Measurements from ENCODE around the gene CTXND1.

CTXND1 gene

DNA sequence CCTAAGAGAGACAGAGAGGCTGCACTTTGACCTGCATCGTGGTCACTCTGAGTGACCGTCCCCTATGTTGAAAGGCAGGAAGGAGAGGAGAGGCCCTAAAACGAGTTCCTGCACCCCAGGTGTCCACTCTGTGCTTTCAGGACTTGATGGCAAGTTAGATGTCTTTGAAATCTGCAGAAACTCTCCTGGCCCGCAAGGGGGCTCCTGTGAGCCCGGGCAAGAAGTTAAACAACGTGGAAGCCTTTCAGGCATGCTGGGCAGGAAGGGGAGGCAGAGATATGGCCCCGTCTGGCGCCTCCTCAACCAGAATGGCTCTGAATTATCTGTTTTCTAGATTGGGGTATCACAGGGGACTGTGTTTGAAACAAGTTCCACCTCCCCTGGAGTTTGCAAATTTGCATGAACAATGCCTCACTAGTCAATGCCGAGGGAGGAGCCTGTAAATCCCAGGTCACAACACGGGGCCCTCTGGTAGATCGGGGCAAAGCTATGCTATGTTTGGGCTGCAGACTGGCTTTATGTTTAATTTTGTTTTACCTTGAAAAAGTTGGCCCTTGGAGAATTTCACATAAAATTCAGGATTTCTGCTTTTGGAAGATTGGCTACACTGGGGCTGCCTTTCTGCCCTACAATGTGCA, 9.8 kb downstream of the CTXND1 start:
- Histone ChIP-seq H3K36me3 (ENCODE audit: insufficient read depth, low read length) (no peaks in the 10 kb centered on the region), H3K9ac (ENCODE audit: low read depth, low read length) (no peak overlapping the region), H3K9me3 (ENCODE audit: control insufficient read depth, insufficient read depth, low read length) (no peaks in the 10 kb centered on the region), H3K4me1 (ENCODE audit: insufficient read depth, low read length) (no peaks in the 10 kb centered on the region)

DNA sequence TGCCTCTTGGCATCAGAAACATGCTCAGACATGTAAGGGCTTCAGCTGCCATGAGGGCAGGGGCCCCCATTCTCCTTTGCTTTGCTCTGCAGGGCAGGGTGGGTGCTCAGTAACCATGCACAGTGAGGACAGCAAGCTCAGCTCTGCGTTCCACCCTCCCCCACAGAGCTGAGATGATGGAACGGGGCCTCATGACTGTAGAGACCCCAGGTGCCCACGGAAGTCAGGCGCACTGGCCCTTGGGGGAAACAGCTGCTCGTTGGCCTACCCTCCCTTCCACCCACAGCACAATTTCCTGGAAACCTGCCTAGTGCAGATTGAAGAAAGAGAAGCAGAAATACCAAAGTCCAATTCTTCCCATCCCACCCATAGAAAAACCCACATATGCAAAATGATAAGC, 10.5 kb downstream of the CTXND1 start:
- H3K36me3 ChIP-seq (ENCODE audit: insufficient read depth, low read length) = no peaks in the 10 kb centered on the region
- no peaks in the 10 kb centered on the region for H3K4me1 ChIP-seq (ENCODE audit: insufficient read depth, low read length)
- H3K9ac ChIP-seq (ENCODE audit: low read depth, low read length) = no peak overlapping the region
- H3K9me3 ChIP-seq (ENCODE audit: control insufficient read depth, insufficient read depth, low read length) = no peaks in the 10 kb centered on the region

DNA sequence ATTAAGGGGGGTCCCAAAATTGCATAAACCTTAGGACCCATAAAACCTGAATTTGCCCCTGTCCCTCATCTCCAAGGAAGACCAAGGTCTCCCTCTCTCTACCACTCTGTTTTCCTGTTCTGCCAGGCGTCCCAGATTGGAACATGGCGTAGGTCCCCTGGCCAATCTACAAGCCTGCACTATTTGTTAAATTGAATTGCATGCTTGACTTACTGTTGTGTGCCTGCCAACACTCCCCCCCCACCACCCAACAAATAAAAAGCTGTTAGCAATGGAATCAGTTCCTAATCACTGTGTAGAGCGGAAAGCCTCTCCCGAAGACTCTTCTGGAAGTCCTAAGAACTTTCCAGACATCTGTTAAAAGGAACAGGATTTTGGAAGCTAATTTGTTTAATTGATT, 11.7 kb downstream of the CTXND1 start:
- Histone ChIP-seq H3K4me1 (ENCODE audit: insufficient read depth, low read length) (no peaks in the 10 kb centered on the region), H3K36me3 (ENCODE audit: insufficient read depth, low read length) (no peaks in the 10 kb centered on the region), H3K9ac (ENCODE audit: low read depth, low read length) (no peak overlapping the region), H3K9me3 (ENCODE audit: control insufficient read depth, insufficient read depth, low read length) (no peaks in the 10 kb centered on the region)

DNA sequence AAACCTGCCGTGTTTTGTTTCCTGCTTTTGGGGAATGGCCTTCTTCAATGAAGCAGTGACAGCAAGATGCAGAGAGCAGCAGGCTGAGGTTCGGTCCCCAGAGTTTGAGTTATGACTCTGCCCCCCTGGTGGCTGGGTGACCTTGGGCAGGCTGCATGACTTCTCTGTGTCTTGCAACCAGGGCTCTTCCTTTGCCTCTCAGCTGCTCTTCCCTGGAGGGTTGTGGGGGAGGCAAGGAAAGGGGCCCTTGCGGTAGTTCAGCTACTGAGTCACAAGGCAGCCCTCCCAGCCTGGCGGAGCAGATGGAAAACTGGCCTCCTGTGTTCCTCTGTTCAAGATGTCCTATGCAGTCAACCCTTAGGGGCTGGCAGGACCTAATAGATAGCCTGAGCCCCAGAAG, 17.1 kb downstream of the CTXND1 start:
- Histone ChIP-seq H3K9ac (ENCODE audit: low read depth, low read length) (no peak overlapping the region), H3K9me3 (ENCODE audit: control insufficient read depth, insufficient read depth, low read length) (no peaks in the 10 kb centered on the region), H3K36me3 (ENCODE audit: insufficient read depth, low read length) (no peaks in the 10 kb centered on the region), H3K4me1 (ENCODE audit: insufficient read depth, low read length) (no peaks in the 10 kb centered on the region)

DNA sequence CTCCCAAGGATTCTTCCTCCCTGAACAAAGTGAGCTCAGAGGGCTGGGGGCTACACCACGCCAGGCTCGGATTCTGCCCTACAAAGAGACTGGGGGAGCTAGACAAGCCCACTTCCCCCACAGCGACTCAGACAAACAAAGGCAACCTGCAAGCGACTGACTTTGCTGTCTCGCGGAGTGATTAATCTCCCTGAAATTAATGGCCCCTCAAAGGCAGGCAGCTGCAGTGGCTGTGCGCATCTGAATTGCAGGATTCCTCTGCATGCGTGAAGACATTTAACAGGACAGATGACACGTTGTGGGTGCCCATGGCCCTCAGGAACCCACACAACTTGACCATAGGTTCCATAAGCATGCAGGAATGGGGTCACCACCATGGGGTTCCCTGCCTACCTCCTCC, 18.4 kb downstream of the CTXND1 start:
- Histone ChIP-seq H3K9ac (ENCODE audit: low read depth, low read length) (no peak overlapping the region), H3K36me3 (ENCODE audit: insufficient read depth, low read length) (no peaks in the 10 kb centered on the region), H3K4me1 (ENCODE audit: insufficient read depth, low read length) (no peaks in the 10 kb centered on the region), H3K9me3 (ENCODE audit: control insufficient read depth, insufficient read depth, low read length) (no peaks in the 10 kb centered on the region)

DNA sequence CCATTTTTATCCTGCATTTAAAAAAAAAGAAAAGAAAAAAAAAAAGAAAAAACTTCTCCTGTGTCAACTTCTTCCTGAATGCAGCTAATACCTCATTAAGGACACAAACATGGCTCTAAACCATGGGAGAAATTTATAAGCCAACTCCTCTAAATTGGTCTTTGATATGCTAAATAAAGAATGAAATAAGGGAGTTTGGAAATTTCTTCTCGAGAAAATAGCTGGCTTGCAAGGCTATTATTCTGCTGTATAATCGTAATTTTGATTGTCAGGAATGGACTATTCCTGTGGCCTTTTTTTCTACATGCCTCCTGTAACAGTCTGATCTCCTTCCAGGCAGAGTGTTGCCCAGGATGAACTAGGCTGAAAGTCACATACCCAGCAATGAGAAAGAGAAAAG, 20.6 kb downstream of the CTXND1 start:
- no peaks in the 10 kb centered on the region for H3K9me3 ChIP-seq (ENCODE audit: control insufficient read depth, insufficient read depth, low read length)
- H3K36me3 ChIP-seq (ENCODE audit: insufficient read depth, low read length) = no peaks in the 10 kb centered on the region
- H3K9ac ChIP-seq (ENCODE audit: low read depth, low read length) = no peak overlapping the region
- H3K4me1 ChIP-seq (ENCODE audit: insufficient read depth, low read length) = no peaks in the 10 kb centered on the region

DNA sequence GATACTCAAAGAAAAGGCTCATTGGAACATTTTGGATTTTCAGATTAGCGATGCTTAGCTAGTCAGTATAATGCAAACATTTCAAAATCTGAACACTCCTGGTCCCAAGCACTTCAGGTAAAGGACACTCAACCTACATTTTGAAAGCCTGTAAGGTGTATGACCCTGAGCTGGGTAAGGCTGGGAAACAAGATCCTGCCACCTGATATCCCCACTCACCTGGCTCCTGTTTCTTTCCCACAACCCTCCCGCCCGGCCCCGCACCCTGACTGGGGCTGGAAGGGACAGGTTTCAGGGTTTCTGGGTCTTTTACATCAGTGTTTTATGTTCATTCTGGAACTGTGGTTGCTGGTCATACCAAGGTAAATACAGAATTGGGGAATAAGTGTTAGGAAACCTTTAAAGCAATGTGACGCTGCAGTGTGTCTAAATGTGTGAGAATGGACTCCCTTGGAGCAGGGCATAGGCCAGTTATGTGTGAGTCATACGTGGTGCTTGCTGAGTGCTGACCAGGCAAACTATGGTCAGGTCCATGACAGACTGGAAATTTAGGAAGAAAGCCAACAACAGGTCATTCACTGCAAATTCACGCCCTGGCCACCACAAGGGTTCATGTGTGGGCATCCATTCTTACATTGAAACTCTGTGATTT, 22.9 kb downstream of the CTXND1 start:
- Histone ChIP-seq H3K9ac (ENCODE audit: low read depth, low read length) (no peak overlapping the region), H3K9me3 (ENCODE audit: control insufficient read depth, insufficient read depth, low read length) (no peaks in the 10 kb centered on the region), H3K4me1 (ENCODE audit: insufficient read depth, low read length) (no peaks in the 10 kb centered on the region), H3K36me3 (ENCODE audit: insufficient read depth, low read length) (no peaks in the 10 kb centered on the region)

DNA sequence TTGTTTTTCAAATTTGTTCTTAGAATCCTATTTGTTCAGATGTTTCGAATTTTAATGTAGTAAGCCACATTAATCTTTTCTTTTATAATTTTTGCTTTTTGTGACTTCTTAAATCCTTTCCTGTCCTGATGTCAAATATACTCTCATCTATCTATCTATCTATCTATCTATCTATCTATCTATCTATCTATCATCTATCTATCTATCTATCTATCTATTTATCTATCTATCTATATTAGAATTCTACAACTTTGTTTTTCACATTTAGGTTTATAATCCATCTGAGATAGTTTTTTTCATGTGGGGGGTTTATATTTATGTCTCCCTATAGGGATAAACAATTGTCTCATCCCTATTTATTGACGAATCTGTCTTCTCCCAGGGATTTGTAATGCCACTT, 32.1 kb downstream of the CTXND1 start:
- H3K36me3 ChIP-seq (ENCODE audit: insufficient read depth, low read length) = no peaks in the 10 kb centered on the region
- no peaks in the 10 kb centered on the region for H3K9me3 ChIP-seq (ENCODE audit: control insufficient read depth, insufficient read depth, low read length)
- no peaks in the 10 kb centered on the region for H3K4me1 ChIP-seq (ENCODE audit: insufficient read depth, low read length)
- H3K9ac ChIP-seq (ENCODE audit: low read depth, low read length) = no peak overlapping the region

DNA sequence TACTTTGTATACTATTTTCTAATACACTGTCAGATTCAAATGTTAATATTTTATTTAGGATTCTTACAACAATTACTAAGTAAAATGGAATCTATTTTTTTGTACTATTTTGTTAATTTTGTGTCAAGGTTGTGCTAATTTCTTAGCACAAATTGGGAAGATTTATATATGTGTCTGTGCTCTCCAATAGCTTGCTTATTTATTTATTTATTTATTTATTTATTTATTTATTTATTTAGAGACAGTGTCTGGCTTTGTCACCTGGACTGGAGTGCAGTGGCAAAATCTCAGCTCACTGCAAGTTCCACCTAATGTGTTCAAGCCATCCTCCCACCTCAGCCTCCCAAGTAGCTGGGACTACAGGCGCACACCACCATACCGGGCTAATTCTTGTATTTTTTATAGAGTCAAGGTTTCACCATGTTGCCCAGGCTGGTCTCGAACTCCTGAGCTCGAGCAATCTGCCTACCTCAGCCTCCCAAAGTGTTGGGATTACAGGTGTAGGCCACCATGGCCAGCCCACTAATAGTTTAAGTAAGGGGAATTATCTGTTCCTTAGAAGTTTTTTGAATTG, 34.6 kb downstream of the CTXND1 start:
- H3K9ac ChIP-seq (ENCODE audit: low read depth, low read length) = no peak overlapping the region
- H3K4me1 ChIP-seq (ENCODE audit: insufficient read depth, low read length) = no peaks in the 10 kb centered on the region
- H3K36me3 ChIP-seq (ENCODE audit: insufficient read depth, low read length) = no peaks in the 10 kb centered on the region
- no peaks in the 10 kb centered on the region for H3K9me3 ChIP-seq (ENCODE audit: control insufficient read depth, insufficient read depth, low read length)

DNA sequence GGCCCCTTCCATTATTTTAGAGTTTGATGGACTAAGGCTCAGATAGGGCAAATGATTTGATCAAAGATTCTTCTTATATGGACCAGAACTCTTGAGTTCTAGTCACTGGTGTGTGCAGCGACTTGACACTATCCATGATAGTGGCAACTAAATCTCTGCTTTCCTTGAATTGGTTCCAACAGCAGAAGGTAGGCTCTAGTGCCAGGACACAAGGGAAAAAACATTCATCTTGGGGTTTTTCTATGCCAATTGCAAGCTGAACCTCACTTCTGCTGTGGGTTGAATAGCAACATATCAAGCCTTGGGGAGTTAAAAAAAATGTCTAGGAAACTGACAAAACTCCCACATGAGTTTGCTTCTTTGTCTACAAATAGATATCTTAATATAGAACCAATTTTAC, 35.1 kb downstream of the CTXND1 start:
- H3K9me3 ChIP-seq (ENCODE audit: control insufficient read depth, insufficient read depth, low read length) = no peaks in the 10 kb centered on the region
- no peak overlapping the region for H3K9ac ChIP-seq (ENCODE audit: low read depth, low read length)
- H3K4me1 ChIP-seq (ENCODE audit: insufficient read depth, low read length) = no peaks in the 10 kb centered on the region
- no peaks in the 10 kb centered on the region for H3K36me3 ChIP-seq (ENCODE audit: insufficient read depth, low read length)

DNA sequence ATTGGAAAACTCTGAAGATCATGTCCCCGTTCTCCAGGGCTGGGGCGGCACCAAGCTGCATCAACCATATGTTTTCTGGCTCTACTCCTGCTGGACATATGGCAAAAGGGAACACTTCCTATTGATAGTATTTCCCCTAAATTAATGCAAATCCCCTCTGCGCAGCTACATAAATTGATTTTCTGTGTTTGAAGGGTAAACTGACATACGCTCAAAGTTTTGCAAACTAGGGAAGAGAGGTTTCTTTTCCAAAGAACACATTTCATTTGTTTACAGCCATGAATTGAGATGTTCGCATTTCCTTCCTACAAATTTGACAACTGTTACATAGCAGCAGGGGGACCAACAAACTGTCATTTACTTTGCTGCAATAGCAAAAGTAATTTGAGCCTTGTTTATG, 35.9 kb downstream of the CTXND1 start:
- Histone ChIP-seq H3K9ac (ENCODE audit: low read depth, low read length) (no peak overlapping the region), H3K9me3 (ENCODE audit: control insufficient read depth, insufficient read depth, low read length) (no peaks in the 10 kb centered on the region), H3K4me1 (ENCODE audit: insufficient read depth, low read length) (no peaks in the 10 kb centered on the region), H3K36me3 (ENCODE audit: insufficient read depth, low read length) (no peaks in the 10 kb centered on the region)

DNA sequence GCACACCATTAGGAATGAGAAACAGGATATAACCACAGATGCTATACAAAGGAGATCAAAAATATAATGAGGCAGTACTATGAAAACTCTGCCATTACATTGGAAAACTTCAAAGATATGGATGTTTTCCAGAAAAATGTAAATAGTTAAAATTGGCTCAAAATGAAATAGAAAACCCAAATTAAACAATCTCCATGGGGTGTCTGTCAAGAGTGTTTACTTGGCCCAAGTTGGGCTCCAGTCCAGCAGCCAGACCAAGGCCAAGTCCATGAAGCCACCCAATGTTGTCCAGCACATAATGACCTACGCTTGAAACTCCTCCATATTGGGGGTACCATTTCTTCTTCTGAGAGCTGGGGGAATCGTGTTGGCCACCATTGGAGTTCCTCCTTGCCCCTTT, 37.1 kb downstream of the CTXND1 start:
- Histone ChIP-seq H3K9me3 (ENCODE audit: control insufficient read depth, insufficient read depth, low read length) (no peaks in the 10 kb centered on the region), H3K4me1 (ENCODE audit: insufficient read depth, low read length) (no peaks in the 10 kb centered on the region), H3K9ac (ENCODE audit: low read depth, low read length) (no peak overlapping the region), H3K36me3 (ENCODE audit: insufficient read depth, low read length) (no peaks in the 10 kb centered on the region)

DNA sequence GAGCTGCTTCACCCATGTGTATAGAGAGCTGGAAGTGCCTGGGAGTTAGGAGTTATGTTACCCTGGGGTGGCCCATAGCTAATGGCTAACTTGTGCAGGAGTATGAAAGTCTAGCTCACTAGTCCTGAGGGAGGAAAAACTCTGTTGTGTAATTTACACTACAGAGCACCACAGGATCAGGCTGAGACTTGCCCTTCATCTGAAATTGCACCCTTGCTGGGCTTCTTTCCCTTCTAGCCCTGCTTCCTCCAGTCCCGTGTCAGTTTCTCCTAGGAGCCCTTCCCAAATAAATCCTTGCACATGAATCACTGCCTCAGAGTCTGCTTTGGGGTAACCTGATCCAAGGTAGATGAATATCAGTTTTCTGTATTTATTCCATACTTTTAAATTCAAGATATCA, 40.0 kb downstream of the CTXND1 start:
- H3K36me3 ChIP-seq (ENCODE audit: insufficient read depth, low read length) = no peaks in the 10 kb centered on the region
- H3K9ac ChIP-seq (ENCODE audit: low read depth, low read length) = no peak overlapping the region
- no peaks in the 10 kb centered on the region for H3K4me1 ChIP-seq (ENCODE audit: insufficient read depth, low read length)
- H3K9me3 ChIP-seq (ENCODE audit: control insufficient read depth, insufficient read depth, low read length) = no peaks in the 10 kb centered on the region

DNA sequence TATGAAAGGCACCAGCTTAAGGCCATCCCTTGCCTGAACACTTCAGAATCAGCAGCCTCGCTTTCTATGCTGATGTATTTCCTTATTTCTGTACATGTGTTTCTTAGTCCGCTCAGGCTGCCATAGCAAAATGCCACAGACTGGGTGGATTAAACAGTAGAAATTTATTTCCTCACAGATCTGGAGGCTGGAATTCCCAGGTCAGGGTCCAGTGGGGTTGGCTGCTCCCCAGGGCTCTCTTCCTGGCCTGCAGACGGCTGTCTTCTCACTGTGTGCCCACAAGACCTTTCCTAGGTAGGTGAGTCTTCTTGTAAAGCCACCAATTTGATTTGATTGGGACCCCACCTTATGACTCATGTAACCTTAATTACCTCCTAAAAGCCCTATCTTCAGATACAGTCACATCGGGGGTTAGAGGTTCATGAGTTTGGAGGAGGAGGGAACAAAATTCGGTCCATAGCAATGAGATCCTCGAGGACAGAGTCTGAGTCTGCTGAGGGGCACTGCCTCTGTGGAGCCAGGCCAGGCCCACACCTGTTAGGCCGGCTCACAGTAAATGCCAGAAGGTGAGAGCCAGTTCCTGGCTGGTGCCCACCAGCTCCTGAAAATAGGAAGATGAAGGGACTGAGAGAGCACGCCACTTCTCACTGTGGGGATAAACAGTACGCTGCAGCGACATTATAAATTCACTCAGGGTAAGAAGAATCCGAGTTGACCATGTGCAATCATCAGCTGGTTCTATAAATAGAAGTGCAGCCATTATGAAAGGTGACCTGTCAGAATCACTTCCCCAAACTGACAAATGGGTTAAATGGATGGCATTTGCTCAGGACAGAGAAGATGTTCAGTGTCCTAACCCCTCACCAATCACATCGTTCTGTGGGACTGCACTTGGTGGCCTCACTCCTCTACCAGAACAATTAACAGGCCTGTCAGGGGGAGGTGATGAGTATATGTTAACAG, 41.1 kb downstream of the CTXND1 start:
- Histone ChIP-seq H3K36me3 (ENCODE audit: insufficient read depth, low read length) (no peaks in the 10 kb centered on the region), H3K9me3 (ENCODE audit: control insufficient read depth, insufficient read depth, low read length) (no peaks in the 10 kb centered on the region), H3K9ac (ENCODE audit: low read depth, low read length) (no peak overlapping the region), H3K4me1 (ENCODE audit: insufficient read depth, low read length) (no peaks in the 10 kb centered on the region)

Measured in ES-I3 (cell line).